Measurements from ENCODE around the gene IFNW1.
"Not testable (repeated sequence)": the region's sequence is repeated elsewhere in the genome, so short reads cannot be mapped to it uniquely, and the experiment has no call there.

Gene IFNW1

GRCh38 chr9:21154018-21154608 lies 12.5 kb upstream of the IFNW1 start:
- H3K9me3 ChIP-seq (ENCODE audit: control insufficient read depth in 2 of 2, low read length in 2 of 2), result no peaks in the 10 kb centered on the region
- no peaks in the 10 kb centered on the region for H3K27me3 ChIP-seq (ENCODE audit: control insufficient read depth in 2 of 2, insufficient read depth in 2 of 2, low read length in 2 of 2)
- no peak overlapping the region for H3K27ac ChIP-seq (ENCODE audit: low read depth in 2 of 2, low read length in 2 of 2)
- H3K9ac ChIP-seq (ENCODE audit: low read depth in 1 of 2, low read length in 2 of 2), result no peak overlapping the region
- no peaks in the 10 kb centered on the region for H3K36me3 ChIP-seq (ENCODE audit: control insufficient read depth in 2 of 2, insufficient read depth in 2 of 2, low read length in 2 of 2)
- no peaks in the 10 kb centered on the region for H3K4me1 ChIP-seq (ENCODE audit: control insufficient read depth in 2 of 2, insufficient read depth in 2 of 2, low read length in 2 of 2)
- H3K4me3 ChIP-seq (ENCODE audit: low read length in 2 of 2), result no peak overlapping the region

- Histone ChIP-seq H3K27me3 (ENCODE audit: control insufficient read depth in 2 of 2, insufficient read depth in 2 of 2, low read length in 2 of 2) (no peaks in the 10 kb centered on the region), H3K4me1 (ENCODE audit: control insufficient read depth in 2 of 2, insufficient read depth in 2 of 2, low read length in 2 of 2) (no peaks in the 10 kb centered on the region), H3K27ac (ENCODE audit: low read depth in 2 of 2, low read length in 2 of 2) (no peak overlapping the region), H3K9ac (ENCODE audit: low read depth in 1 of 2, low read length in 2 of 2) (no peak overlapping the region), H3K36me3 (ENCODE audit: control insufficient read depth in 2 of 2, insufficient read depth in 2 of 2, low read length in 2 of 2) (no peaks in the 10 kb centered on the region), H3K9me3 (ENCODE audit: control insufficient read depth in 2 of 2, low read length in 2 of 2) (no peaks in the 10 kb centered on the region), H3K4me3 (ENCODE audit: low read length in 2 of 2) (no peak overlapping the region)
These were observed 11.8 kb upstream of the IFNW1 start for GRCh38 chr9:21153336-21154017.

- Histone ChIP-seq H3K9me3 (ENCODE audit: control insufficient read depth in 2 of 2, low read length in 2 of 2) (no peaks in the 10 kb centered on the region), H3K9ac (ENCODE audit: low read depth in 1 of 2, low read length in 2 of 2) (no peak overlapping the region), H3K36me3 (ENCODE audit: control insufficient read depth in 2 of 2, insufficient read depth in 2 of 2, low read length in 2 of 2) (no peaks in the 10 kb centered on the region), H3K27me3 (ENCODE audit: control insufficient read depth in 2 of 2, insufficient read depth in 2 of 2, low read length in 2 of 2) (no peaks in the 10 kb centered on the region), H3K4me1 (ENCODE audit: control insufficient read depth in 2 of 2, insufficient read depth in 2 of 2, low read length in 2 of 2) (peaks cover 0 to 2% of the 10 kb centered on the region in 2 donors), H3K27ac (ENCODE audit: low read depth in 2 of 2, low read length in 2 of 2) (no peak overlapping the region), H3K4me3 (ENCODE audit: low read length in 2 of 2) (no peak overlapping the region)
These were observed 3.0 kb upstream of the IFNW1 start for GRCh38 chr9:21144603-21145002.

- H3K4me3 ChIP-seq (ENCODE audit: low read length in 2 of 2), result no peak overlapping the region
These were observed 4.6 kb downstream of the IFNW1 start for GRCh38 chr9:21137020-21137419.

GRCh38 chr9:21135736-21136135 lies 5.9 kb downstream of the IFNW1 start:
- Histone ChIP-seq H3K9me3 (ENCODE audit: control insufficient read depth in 2 of 2, low read length in 2 of 2) (no peaks in the 10 kb centered on the region), H3K27ac (ENCODE audit: low read depth in 2 of 2, low read length in 2 of 2) (no peak overlapping the region), H3K4me1 (ENCODE audit: control insufficient read depth in 2 of 2, insufficient read depth in 2 of 2, low read length in 2 of 2) (no peaks in the 10 kb centered on the region), H3K27me3 (ENCODE audit: control insufficient read depth in 2 of 2, insufficient read depth in 2 of 2, low read length in 2 of 2) (no peaks in the 10 kb centered on the region), H3K4me3 (ENCODE audit: low read length in 2 of 2) (no peak overlapping the region), H3K36me3 (ENCODE audit: control insufficient read depth in 2 of 2, insufficient read depth in 2 of 2, low read length in 2 of 2) (no peaks in the 10 kb centered on the region), H3K9ac (ENCODE audit: low read depth in 1 of 2, low read length in 2 of 2) (no peak overlapping the region)

More at GRCh38 chr9:21137020-21137419, 4.6 kb downstream of the IFNW1 start:
- Histone ChIP-seq H3K36me3 (ENCODE audit: control insufficient read depth in 2 of 2, insufficient read depth in 2 of 2, low read length in 2 of 2) (no peaks in the 10 kb centered on the region), H3K27me3 (ENCODE audit: control insufficient read depth in 2 of 2, insufficient read depth in 2 of 2, low read length in 2 of 2) (no peaks in the 10 kb centered on the region), H3K9ac (ENCODE audit: low read depth in 1 of 2, low read length in 2 of 2) (no peak overlapping the region), H3K27ac (ENCODE audit: low read depth in 2 of 2, low read length in 2 of 2) (no peak overlapping the region), H3K4me1 (ENCODE audit: control insufficient read depth in 2 of 2, insufficient read depth in 2 of 2, low read length in 2 of 2) (peaks cover 0 to 2% of the 10 kb centered on the region in 2 donors), H3K9me3 (ENCODE audit: control insufficient read depth in 2 of 2, low read length in 2 of 2) (no peaks in the 10 kb centered on the region)

GRCh38 chr9:21128186-21128585 lies 13.4 kb downstream of the IFNW1 start:
- H3K4me1 ChIP-seq (ENCODE audit: control insufficient read depth in 2 of 2, insufficient read depth in 2 of 2, low read length in 2 of 2); H3K27ac ChIP-seq (ENCODE audit: low read depth in 2 of 2, low read length in 2 of 2); H3K27me3 ChIP-seq (ENCODE audit: control insufficient read depth in 2 of 2, insufficient read depth in 2 of 2, low read length in 2 of 2); H3K9ac ChIP-seq (ENCODE audit: low read depth in 1 of 2, low read length in 2 of 2); H3K9me3 ChIP-seq (ENCODE audit: control insufficient read depth in 2 of 2, low read length in 2 of 2); H3K36me3 ChIP-seq (ENCODE audit: control insufficient read depth in 2 of 2, insufficient read depth in 2 of 2, low read length in 2 of 2); H3K4me3 ChIP-seq (ENCODE audit: low read length in 2 of 2): not testable (repeated sequence)

GRCh38 chr9:21121595-21122251 lies 19.9 kb downstream of the IFNW1 start:
- Histone ChIP-seq H3K36me3 (ENCODE audit: control insufficient read depth in 2 of 2, insufficient read depth in 2 of 2, low read length in 2 of 2) (no peaks in the 10 kb centered on the region), H3K9ac (ENCODE audit: low read depth in 1 of 2, low read length in 2 of 2) (no peak overlapping the region), H3K27ac (ENCODE audit: low read depth in 2 of 2, low read length in 2 of 2) (no peak overlapping the region), H3K4me1 (ENCODE audit: control insufficient read depth in 2 of 2, insufficient read depth in 2 of 2, low read length in 2 of 2) (no peaks in the 10 kb centered on the region), H3K4me3 (ENCODE audit: low read length in 2 of 2) (no peak overlapping the region), H3K27me3 (ENCODE audit: control insufficient read depth in 2 of 2, insufficient read depth in 2 of 2, low read length in 2 of 2) (no peaks in the 10 kb centered on the region), H3K9me3 (ENCODE audit: control insufficient read depth in 2 of 2, low read length in 2 of 2) (no peaks in the 10 kb centered on the region)

GRCh38 chr9:21121079-21121478 lies 20.6 kb downstream of the IFNW1 start:
- Histone ChIP-seq H3K36me3 (ENCODE audit: control insufficient read depth in 2 of 2, insufficient read depth in 2 of 2, low read length in 2 of 2) (no peaks in the 10 kb centered on the region), H3K9me3 (ENCODE audit: control insufficient read depth in 2 of 2, low read length in 2 of 2) (no peaks in the 10 kb centered on the region), H3K9ac (ENCODE audit: low read depth in 1 of 2, low read length in 2 of 2) (no peak overlapping the region), H3K4me1 (ENCODE audit: control insufficient read depth in 2 of 2, insufficient read depth in 2 of 2, low read length in 2 of 2) (no peaks in the 10 kb centered on the region), H3K4me3 (ENCODE audit: low read length in 2 of 2) (no peak overlapping the region), H3K27ac (ENCODE audit: low read depth in 2 of 2, low read length in 2 of 2) (no peak overlapping the region), H3K27me3 (ENCODE audit: control insufficient read depth in 2 of 2, insufficient read depth in 2 of 2, low read length in 2 of 2) (no peaks in the 10 kb centered on the region)

GRCh38 chr9:21119093-21119770 lies 22.4 kb downstream of the IFNW1 start:
- H3K4me1 ChIP-seq (ENCODE audit: control insufficient read depth in 2 of 2, insufficient read depth in 2 of 2, low read length in 2 of 2), result no peaks in the 10 kb centered on the region
- no peak overlapping the region for H3K4me3 ChIP-seq (ENCODE audit: low read length in 2 of 2)
- H3K36me3 ChIP-seq (ENCODE audit: control insufficient read depth in 2 of 2, insufficient read depth in 2 of 2, low read length in 2 of 2), result no peaks in the 10 kb centered on the region
- no peak overlapping the region for H3K27ac ChIP-seq (ENCODE audit: low read depth in 2 of 2, low read length in 2 of 2)
- H3K9ac ChIP-seq (ENCODE audit: low read depth in 1 of 2, low read length in 2 of 2), result no peak overlapping the region
- no peaks in the 10 kb centered on the region for H3K9me3 ChIP-seq (ENCODE audit: control insufficient read depth in 2 of 2, low read length in 2 of 2)
- H3K27me3 ChIP-seq (ENCODE audit: control insufficient read depth in 2 of 2, insufficient read depth in 2 of 2, low read length in 2 of 2), result no peaks in the 10 kb centered on the region

GRCh38 chr9:21114311-21114710 lies 27.3 kb downstream of the IFNW1 start:
- Histone ChIP-seq H3K9ac (ENCODE audit: low read depth in 1 of 2, low read length in 2 of 2) (no peak overlapping the region), H3K27me3 (ENCODE audit: control insufficient read depth in 2 of 2, insufficient read depth in 2 of 2, low read length in 2 of 2) (no peaks in the 10 kb centered on the region), H3K4me3 (ENCODE audit: low read length in 2 of 2) (no peak overlapping the region), H3K4me1 (ENCODE audit: control insufficient read depth in 2 of 2, insufficient read depth in 2 of 2, low read length in 2 of 2) (no peaks in the 10 kb centered on the region), H3K27ac (ENCODE audit: low read depth in 2 of 2, low read length in 2 of 2) (no peak overlapping the region), H3K36me3 (ENCODE audit: control insufficient read depth in 2 of 2, insufficient read depth in 2 of 2, low read length in 2 of 2) (no peaks in the 10 kb centered on the region), H3K9me3 (ENCODE audit: control insufficient read depth in 2 of 2, low read length in 2 of 2) (no peaks in the 10 kb centered on the region)
